HG03354 (cell line): Measurements from ENCODE around the gene PLCB4.

Experiments used
- ATAC-seq: cut with Tn5 transposase; IDR thresholded peaks from one replicate; pipeline ENCODE4 v1.9.1; 2021; ENCODE audit warnings: mild to moderate bottlenecking; ENCODE audit not compliant: unreplicated experiment, poor library complexity, severe bottlenecking

PLCB4 gene

GRCh38 chr20:9293145-9293544, 224.3 kb downstream of the PLCB4 start:
- no peak for ATAC-seq

GRCh38 chr20:9294041-9294440, 225.2 kb downstream of the PLCB4 start:
- ATAC-seq, result no peak

- ATAC-seq, result no peak
These were observed 230.0 kb downstream of the PLCB4 start for GRCh38 chr20:9298906-9299305.

GRCh38 chr20:9300080-9300479, 231.2 kb downstream of the PLCB4 start:
- no peak for ATAC-seq

GRCh38 chr20:9300534-9300933, 231.6 kb downstream of the PLCB4 start:
- no peak for ATAC-seq

GRCh38 chr20:9301129-9302090, 232.5 kb downstream of the PLCB4 start:
- ATAC-seq, result no peak

GRCh38 chr20:9302091-9302462, 233.2 kb downstream of the PLCB4 start:
- no peak for ATAC-seq

- ATAC-seq, result no peak
These were observed 237.6 kb downstream of the PLCB4 start for GRCh38 chr20:9306521-9306920.

- no peak for ATAC-seq
These were observed 239.2 kb downstream of the PLCB4 start for GRCh38 chr20:9308056-9308455.

- ATAC-seq, result no peak
These were observed 242.2 kb downstream of the PLCB4 start for GRCh38 chr20:9311132-9311531.

- no peak for ATAC-seq
These were observed 250.9 kb downstream of the PLCB4 start for GRCh38 chr20:9319687-9320384.

GRCh38 chr20:9321007-9321406, 252.1 kb downstream of the PLCB4 start:
- ATAC-seq, result no peak

- ATAC-seq, result no peak
These were observed 253.8 kb downstream of the PLCB4 start for GRCh38 chr20:9322661-9323060.

GRCh38 chr20:9323622-9324021, 254.7 kb downstream of the PLCB4 start:
- peak; percentile 50 for ATAC-seq

GRCh38 chr20:9329355-9330101, 260.6 kb downstream of the PLCB4 start:
- no peak for ATAC-seq

GRCh38 chr20:9330151-9330550, 261.3 kb downstream of the PLCB4 start:
- no peak for ATAC-seq

- ATAC-seq, result no peak
These were observed 263.0 kb downstream of the PLCB4 start for GRCh38 chr20:9331707-9332435.

- no peak for ATAC-seq
These were observed 264.0 kb downstream of the PLCB4 start for GRCh38 chr20:9332791-9333479.

- no peak for ATAC-seq
These were observed 266.0 kb downstream of the PLCB4 start for GRCh38 chr20:9334866-9335265.
